Measurements from ENCODE around the gene UBD.

UBD gene

GRCh38 chr6:29597184-29597583 lies 37.7 kb upstream of the UBD start (continued):
- TF ChIP-seq, protein P1, sequence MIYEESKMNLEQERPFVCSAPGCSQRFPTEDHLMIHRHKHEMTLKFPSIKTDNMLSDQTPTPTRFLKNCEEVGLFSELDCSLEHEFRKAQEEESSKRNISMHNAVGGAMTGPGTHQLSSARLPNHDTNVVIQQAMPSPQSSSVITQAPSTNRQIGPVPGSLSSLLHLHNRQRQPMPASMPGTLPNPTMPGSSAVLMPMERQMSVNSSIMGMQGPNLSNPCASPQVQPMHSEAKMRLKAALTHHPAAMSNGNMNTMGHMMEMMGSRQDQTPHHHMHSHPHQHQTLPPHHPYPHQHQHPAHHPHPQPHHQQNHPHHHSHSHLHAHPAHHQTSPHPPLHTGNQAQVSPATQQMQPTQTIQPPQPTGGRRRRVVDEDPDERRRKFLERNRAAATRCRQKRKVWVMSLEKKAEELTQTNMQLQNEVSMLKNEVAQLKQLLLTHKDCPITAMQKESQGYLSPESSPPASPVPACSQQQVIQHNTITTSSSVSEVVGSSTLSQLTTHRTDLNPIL (CRISPR knock-in tag; IDR thresholded peaks at IDR 0.05; ENCODE audit: low read depth) = no peak
- no peak for TF ChIP-seq ZC3H10 (CRISPR knock-in tag; IDR thresholded peaks at IDR 0.05)
- no peak for TF ChIP-seq OSR1 (CRISPR knock-in tag; IDR thresholded peaks at IDR 0.05)
- TF ChIP-seq PPARA (CRISPR knock-in tag; IDR thresholded peaks at IDR 0.05; ENCODE audit: borderline replicate concordance) = no peak
- no peak for TF ChIP-seq ZNF565 (CRISPR knock-in tag; conservative IDR thresholded peaks at IDR 0.05; ENCODE audit: low read depth)

GRCh38 chr6:29596381-29596900 lies 36.9 kb upstream of the UBD start:
- ATAC-seq = no peak
- TF ChIP-seq ZNF70 (CRISPR knock-in tag; IDR thresholded peaks at IDR 0.05) = no peak
- TF ChIP-seq, protein P2, sequence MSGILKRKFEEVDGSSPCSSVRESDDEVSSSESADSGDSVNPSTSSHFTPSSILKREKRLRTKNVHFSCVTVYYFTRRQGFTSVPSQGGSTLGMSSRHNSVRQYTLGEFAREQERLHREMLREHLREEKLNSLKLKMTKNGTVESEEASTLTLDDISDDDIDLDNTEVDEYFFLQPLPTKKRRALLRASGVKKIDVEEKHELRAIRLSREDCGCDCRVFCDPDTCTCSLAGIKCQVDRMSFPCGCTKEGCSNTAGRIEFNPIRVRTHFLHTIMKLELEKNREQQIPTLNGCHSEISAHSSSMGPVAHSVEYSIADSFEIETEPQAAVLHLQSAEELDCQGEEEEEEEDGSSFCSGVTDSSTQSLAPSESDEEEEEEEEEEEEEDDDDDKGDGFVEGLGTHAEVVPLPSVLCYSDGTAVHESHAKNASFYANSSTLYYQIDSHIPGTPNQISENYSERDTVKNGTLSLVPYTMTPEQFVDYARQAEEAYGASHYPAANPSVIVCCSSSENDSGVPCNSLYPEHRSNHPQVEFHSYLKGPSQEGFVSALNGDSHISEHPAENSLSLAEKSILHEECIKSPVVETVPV (CRISPR knock-in tag; IDR thresholded peaks at IDR 0.05) = no peak
- no peak for TF ChIP-seq PPARA (CRISPR knock-in tag; IDR thresholded peaks at IDR 0.05; ENCODE audit: borderline replicate concordance)
- TF ChIP-seq ZNF8 (CRISPR knock-in tag; IDR thresholded peaks at IDR 0.05) = no peak
- TF ChIP-seq RARB (CRISPR knock-in tag; IDR thresholded peaks at IDR 0.05) = no peak
- no peak for TF ChIP-seq BACH2 (CRISPR knock-in tag; IDR thresholded peaks at IDR 0.05; ENCODE audit: borderline replicate concordance)
- no peak for TF ChIP-seq TOX (CRISPR knock-in tag; IDR thresholded peaks at IDR 0.05; ENCODE audit: borderline replicate concordance)
- TF ChIP-seq TCF4 (CRISPR knock-in tag; IDR thresholded peaks at IDR 0.05; ENCODE audit: borderline replicate concordance) = no peak
- TF ChIP-seq, protein P1 (CRISPR knock-in tag; IDR thresholded peaks at IDR 0.05; ENCODE audit: low read depth) = no peak

GRCh38 chr6:29593199-29593855 lies 33.8 kb upstream of the UBD start:
- ATAC-seq = no peak
- TF ChIP-seq CSDC2 (CRISPR knock-in tag; IDR thresholded peaks at IDR 0.05) = no peak
- no peak for TF ChIP-seq ZNF70 (CRISPR knock-in tag; IDR thresholded peaks at IDR 0.05)
- TF ChIP-seq POU6F1 (CRISPR knock-in tag; IDR thresholded peaks at IDR 0.05; ENCODE audit: borderline replicate concordance, low read depth) = no peak
- no peak for TF ChIP-seq BACH2 (CRISPR knock-in tag; IDR thresholded peaks at IDR 0.05; ENCODE audit: borderline replicate concordance)
- no peak for TF ChIP-seq RARB (CRISPR knock-in tag; IDR thresholded peaks at IDR 0.05)
- TF ChIP-seq OSR1 (CRISPR knock-in tag; IDR thresholded peaks at IDR 0.05) = no peak
- no peak for TF ChIP-seq ZFP3 (CRISPR knock-in tag; IDR thresholded peaks at IDR 0.05)
- TF ChIP-seq, protein P3, sequence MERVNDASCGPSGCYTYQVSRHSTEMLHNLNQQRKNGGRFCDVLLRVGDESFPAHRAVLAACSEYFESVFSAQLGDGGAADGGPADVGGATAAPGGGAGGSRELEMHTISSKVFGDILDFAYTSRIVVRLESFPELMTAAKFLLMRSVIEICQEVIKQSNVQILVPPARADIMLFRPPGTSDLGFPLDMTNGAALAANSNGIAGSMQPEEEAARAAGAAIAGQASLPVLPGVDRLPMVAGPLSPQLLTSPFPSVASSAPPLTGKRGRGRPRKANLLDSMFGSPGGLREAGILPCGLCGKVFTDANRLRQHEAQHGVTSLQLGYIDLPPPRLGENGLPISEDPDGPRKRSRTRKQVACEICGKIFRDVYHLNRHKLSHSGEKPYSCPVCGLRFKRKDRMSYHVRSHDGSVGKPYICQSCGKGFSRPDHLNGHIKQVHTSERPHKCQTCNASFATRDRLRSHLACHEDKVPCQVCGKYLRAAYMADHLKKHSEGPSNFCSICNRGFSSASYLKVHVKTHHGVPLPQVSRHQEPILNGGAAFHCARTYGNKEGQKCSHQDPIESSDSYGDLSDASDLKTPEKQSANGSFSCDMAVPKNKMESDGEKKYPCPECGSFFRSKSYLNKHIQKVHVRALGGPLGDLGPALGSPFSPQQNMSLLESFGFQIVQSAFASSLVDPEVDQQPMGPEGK (CRISPR knock-in tag; IDR thresholded peaks at IDR 0.05; ENCODE audit: borderline replicate concordance) = no peak
- TF ChIP-seq ZFP30 (CRISPR knock-in tag; IDR thresholded peaks at IDR 0.05) = no peak
- no peak for TF ChIP-seq ZNF8 (CRISPR knock-in tag; IDR thresholded peaks at IDR 0.05)
- TF ChIP-seq ARNTL (CRISPR knock-in tag; IDR thresholded peaks at IDR 0.05; ENCODE audit: borderline replicate concordance, low read depth) = no peak
- no peak for TF ChIP-seq ZNF565 (CRISPR knock-in tag; conservative IDR thresholded peaks at IDR 0.05; ENCODE audit: low read depth)
- TF ChIP-seq TOX (CRISPR knock-in tag; IDR thresholded peaks at IDR 0.05; ENCODE audit: borderline replicate concordance) = no peak
- TF ChIP-seq ZC3H10 (CRISPR knock-in tag; IDR thresholded peaks at IDR 0.05) = no peak
- TF ChIP-seq, protein P4, sequence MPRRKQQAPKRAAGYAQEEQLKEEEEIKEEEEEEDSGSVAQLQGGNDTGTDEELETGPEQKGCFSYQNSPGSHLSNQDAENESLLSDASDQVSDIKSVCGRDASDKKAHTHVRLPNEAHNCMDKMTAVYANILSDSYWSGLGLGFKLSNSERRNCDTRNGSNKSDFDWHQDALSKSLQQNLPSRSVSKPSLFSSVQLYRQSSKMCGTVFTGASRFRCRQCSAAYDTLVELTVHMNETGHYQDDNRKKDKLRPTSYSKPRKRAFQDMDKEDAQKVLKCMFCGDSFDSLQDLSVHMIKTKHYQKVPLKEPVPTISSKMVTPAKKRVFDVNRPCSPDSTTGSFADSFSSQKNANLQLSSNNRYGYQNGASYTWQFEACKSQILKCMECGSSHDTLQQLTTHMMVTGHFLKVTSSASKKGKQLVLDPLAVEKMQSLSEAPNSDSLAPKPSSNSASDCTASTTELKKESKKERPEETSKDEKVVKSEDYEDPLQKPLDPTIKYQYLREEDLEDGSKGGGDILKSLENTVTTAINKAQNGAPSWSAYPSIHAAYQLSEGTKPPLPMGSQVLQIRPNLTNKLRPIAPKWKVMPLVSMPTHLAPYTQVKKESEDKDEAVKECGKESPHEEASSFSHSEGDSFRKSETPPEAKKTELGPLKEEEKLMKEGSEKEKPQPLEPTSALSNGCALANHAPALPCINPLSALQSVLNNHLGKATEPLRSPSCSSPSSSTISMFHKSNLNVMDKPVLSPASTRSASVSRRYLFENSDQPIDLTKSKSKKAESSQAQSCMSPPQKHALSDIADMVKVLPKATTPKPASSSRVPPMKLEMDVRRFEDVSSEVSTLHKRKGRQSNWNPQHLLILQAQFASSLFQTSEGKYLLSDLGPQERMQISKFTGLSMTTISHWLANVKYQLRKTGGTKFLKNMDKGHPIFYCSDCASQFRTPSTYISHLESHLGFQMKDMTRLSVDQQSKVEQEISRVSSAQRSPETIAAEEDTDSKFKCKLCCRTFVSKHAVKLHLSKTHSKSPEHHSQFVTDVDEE (CRISPR knock-in tag; IDR thresholded peaks at IDR 0.05) = no peak
- TF ChIP-seq, protein P2 (CRISPR knock-in tag; IDR thresholded peaks at IDR 0.05) = no peak
- TF ChIP-seq TCF4 (CRISPR knock-in tag; IDR thresholded peaks at IDR 0.05; ENCODE audit: borderline replicate concordance) = no peak
- TF ChIP-seq, protein P1 (CRISPR knock-in tag; IDR thresholded peaks at IDR 0.05; ENCODE audit: low read depth) = no peak
- TF ChIP-seq ISL1 (CRISPR knock-in tag; IDR thresholded peaks at IDR 0.05) = no peak

Data from SK-N-SH treated with all-trans-retinoic acid at 6 μM for 48 hours (cell line).